Naive thymus-derived CD4-positive, alpha-beta T cell (primary cell): ENCODE results near the gene CCDC120. TPM values are rescaled to one million over a fixed set of nuclear protein-coding genes. Genes with fewer than 3 reads are reported as not detected.

ENCODE experiments used
- ATAC-seq: fragments of 150-1000 bp; cut with Tn5 transposase; 2 replicates; pipeline ENCODE4 v1.10.0; 2021; ENCODE audit warnings: mild to moderate bottlenecking, moderate library complexity
- CTCF ChIA-PET: fragments of 350-600 bp; sonication (Branson Sonifier 250); formaldehyde crosslinking; loops from one replicate; lab custom pipeline; 2021; ENCODE audit warnings: antibody characterized with exemption; lab: Charles Lee
- POLR2A ChIA-PET: fragments of 350-600 bp; sonication (Branson Sonifier 250); formaldehyde crosslinking; loops from one replicate; lab custom pipeline; 2021; ENCODE audit warnings: antibody characterized with exemption, inconsistent platforms; lab: Charles Lee
- DNase-seq, 9 donors: peaks; one replicate each; pipeline versions ENCODE4 v3.0.0 to v3.0.0-alpha.2; 2020 to 2022; ENCODE audit warnings: mixed read lengths in 1 of 9
- H3K27ac ChIP-seq: one replicate; pipeline ENCODE4 v1.7.0; 2013; ENCODE audit warnings: mild to moderate bottlenecking, low read depth, low read length, moderate library complexity
- H3K27me3 ChIP-seq, 2 donors: one replicate each; pipeline ENCODE4 v1.7.0; 2013; ENCODE audit warnings: low read length in 2 of 2, mild to moderate bottlenecking in 2 of 2, moderate library complexity in 2 of 2; ENCODE audit not compliant: control insufficient read depth in 2 of 2, insufficient read depth in 2 of 2
- H3K36me3 ChIP-seq, 3 experiments: 1 replicate in 2 of 3; 2 replicates in 1 of 3; pipeline ENCODE4 v1.7.0; 2013; ENCODE audit warnings: low read length in 3 of 3, mild to moderate bottlenecking in 3 of 3, moderate library complexity in 1 of 3; ENCODE audit not compliant: insufficient read depth in 3 of 3, control insufficient read depth in 2 of 3
- H3K4me1 ChIP-seq, 2 donors: one replicate each; pipeline ENCODE4 v1.7.0; 2013; ENCODE audit warnings: low read length in 2 of 2, mild to moderate bottlenecking in 2 of 2, moderate library complexity in 1 of 2; ENCODE audit not compliant: control insufficient read depth in 2 of 2, insufficient read depth in 2 of 2
- H3K4me3 ChIP-seq: 2 replicates; pipeline ENCODE4 v1.7.0; 2013; ENCODE audit warnings: mild to moderate bottlenecking, low read length
- H3K9me3 ChIP-seq, 3 experiments: 1 replicate in 2 of 3; 2 replicates in 1 of 3; pipeline ENCODE4 v1.7.0; 2013; ENCODE audit warnings: low read length in 3 of 3; ENCODE audit not compliant: control insufficient read depth in 2 of 3
- H3K27ac Mint-ChIP-seq, 9 donors: one replicate each; pipeline ENCODE4 v1.8.0; 2020 to 2022; ENCODE audit warnings: mixed read lengths in 9 of 9, mild to moderate bottlenecking in 8 of 9, moderate library complexity in 5 of 9, inconsistent platforms in 2 of 9
- H3K27me3 Mint-ChIP-seq, 5 donors: one replicate each; pipeline ENCODE4 v1.8.0; 2021 to 2022; ENCODE audit warnings: mixed read lengths in 5 of 5, mild to moderate bottlenecking in 1 of 5
- H3K36me3 Mint-ChIP-seq, 5 donors: one replicate each; pipeline ENCODE4 v1.8.0; 2020 to 2022; ENCODE audit warnings: mixed read lengths in 5 of 5, mild to moderate bottlenecking in 3 of 5, inconsistent platforms in 1 of 5
- H3K4me1 Mint-ChIP-seq, 7 donors: one replicate each; pipeline ENCODE4 v1.8.0; 2020 to 2022; ENCODE audit warnings: mixed read lengths in 7 of 7, mild to moderate bottlenecking in 3 of 7, inconsistent platforms in 1 of 7
- H3K4me3 Mint-ChIP-seq, 10 donors: one replicate each; pipeline ENCODE4 v1.8.0; 2020 to 2022; ENCODE audit warnings: mild to moderate bottlenecking in 10 of 10, mixed read lengths in 10 of 10, moderate library complexity in 6 of 10, inconsistent platforms in 2 of 10
- H3K9me3 Mint-ChIP-seq, 11 donors: one replicate each; pipeline ENCODE4 v1.8.0; 2020 to 2022; ENCODE audit warnings: mixed read lengths in 11 of 11, mild to moderate bottlenecking in 4 of 11, inconsistent platforms in 1 of 11, moderate library complexity in 1 of 11
- intact Hi-C, 2 donors: fragments of 100-400 bp; cut with micrococcal nuclease; formaldehyde crosslinking; loops; one replicate each; pipeline ENCODE4 v1.15.1; 2023
- polyA plus RNA-seq, 2 donors: library from polyadenylated mRNA; unstranded; fragments of 300-500 nt; fragmentation: Illumina TruSeq; gene quantifications; one replicate each; pipeline ENCODE4 v1.2.3, GENCODE V29; 2021
- total RNA-seq, 6 experiments: library from RNA in 5 of 6; stranded (reverse) in 5 of 6; gene quantifications; 1 replicate in 5 of 6; 2 replicates in 1 of 6; pipeline ENCODE4 v1.2.3 and lab custom pipeline; 2021 to 2026

Gene CCDC120
- total and polyA plus RNA-seq, 7 experiments from 2014 or later, result 1.3 to 15.1 (median 11.0) TPM

DNA sequence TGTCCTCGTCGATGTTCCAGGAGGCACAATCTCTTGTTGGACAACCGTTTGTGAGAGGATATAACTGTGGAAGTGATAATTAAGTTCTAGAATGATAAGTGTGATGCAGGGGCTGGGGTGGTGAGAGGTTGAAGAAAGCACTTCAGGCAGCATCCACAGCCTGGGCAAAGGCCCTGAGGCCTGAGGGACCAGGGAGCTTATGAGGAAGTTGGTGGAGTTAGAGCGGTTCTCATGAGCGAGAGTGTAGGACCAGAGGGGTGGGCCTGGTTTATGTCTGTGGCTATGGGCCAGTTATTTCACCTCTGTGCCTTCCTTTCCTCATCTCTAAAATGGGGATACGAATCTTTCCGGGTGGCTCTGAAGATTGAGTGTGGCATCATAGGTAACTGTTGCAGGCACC is 2.7 kb downstream of the CCDC120 start:
- no peak overlapping the region for H3K27ac ChIP-seq
- no peak for ATAC-seq
- Mint-ChIP-seq H3K27me3 (no peaks in the 10 kb centered on the region), H3K27ac (peak overlapping the region in 2 of 9 donors; percentile 36 to 65), H3K4me3 (no peak overlapping the region), H3K36me3 (no peaks in the 10 kb centered on the region), H3K9me3 (no peaks in the 10 kb centered on the region), H3K4me1 (peaks cover 0 to 6% (median 0%) of the 10 kb centered on the region in 7 donors)
- no peaks in the 10 kb centered on the region for H3K9me3 ChIP-seq
- no peaks in the 10 kb centered on the region for H3K27me3 ChIP-seq
- intact Hi-C loops, result no loop called here
- DNase-seq, result no peak
- peaks cover 0 to 13% (median 0%) of the 10 kb centered on the region in 3 experiments for H3K36me3 ChIP-seq
- H3K4me1 ChIP-seq, result no peaks in the 10 kb centered on the region
- POLR2A ChIA-PET, result interaction anchor here (0.6 to 0.7 kb wide), 2 partner anchors 13 to 72 kb away, joined by 3 read pairs; no protein-coding TSS in a partner anchor
- CTCF ChIA-PET, result no interaction called here
- no peak overlapping the region for H3K4me3 ChIP-seq

GRCh38 chrX:49061916-49062315 is 3.1 kb downstream of the CCDC120 start:
- no peaks in the 10 kb centered on the region for H3K9me3 Mint-ChIP-seq
- no peak overlapping the region for H3K4me3 Mint-ChIP-seq
- Histone ChIP-seq H3K27ac (no peak overlapping the region), H3K36me3 (peaks cover 0 to 13% (median 0%) of the 10 kb centered on the region in 3 experiments), H3K27me3 (no peaks in the 10 kb centered on the region), H3K4me1 (no peaks in the 10 kb centered on the region), H3K9me3 (no peaks in the 10 kb centered on the region), H3K4me3 (no peak overlapping the region)
- H3K27ac Mint-ChIP-seq, result no peak overlapping the region
- no peak for DNase-seq
- H3K36me3 Mint-ChIP-seq, result no peaks in the 10 kb centered on the region
- H3K27me3 Mint-ChIP-seq, result no peaks in the 10 kb centered on the region
- POLR2A ChIA-PET, result interaction anchor here (0.6 kb wide), 1 partner anchor 13 kb away, joined by 3 read pairs; no protein-coding TSS in a partner anchor
- H3K4me1 Mint-ChIP-seq, result peaks cover 0 to 4% (median 0%) of the 10 kb centered on the region in 7 donors
- ATAC-seq, result no peak
- CTCF ChIA-PET, result no interaction called here
- intact Hi-C loops, result no loop called here

DNA sequence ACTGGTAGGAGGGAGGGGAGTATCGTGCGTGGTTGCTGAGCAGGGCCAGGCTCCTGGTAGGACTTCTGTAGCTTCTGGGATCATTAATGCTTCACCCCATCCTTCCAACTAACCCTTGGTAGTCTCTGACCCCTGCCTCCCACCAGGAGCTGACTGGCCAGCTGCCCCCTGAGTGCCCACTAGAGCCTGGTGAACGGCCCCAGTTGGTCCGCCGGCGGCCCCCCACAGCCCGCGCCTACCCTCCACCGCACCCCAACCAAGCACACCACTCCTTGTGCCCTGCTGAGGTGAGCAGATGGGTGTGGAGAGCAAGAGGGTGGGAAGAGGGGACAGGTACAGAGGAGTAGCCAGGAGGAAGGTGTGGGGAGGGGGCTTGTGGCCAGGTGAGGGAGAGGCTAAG is 4.9 kb downstream of the CCDC120 start:
- no peaks in the 10 kb centered on the region for H3K4me1 Mint-ChIP-seq
- Histone ChIP-seq H3K4me1 (no peaks in the 10 kb centered on the region), H3K4me3 (no peak overlapping the region), H3K9me3 (no peaks in the 10 kb centered on the region), H3K27me3 (no peaks in the 10 kb centered on the region), H3K27ac (no peak overlapping the region), H3K36me3 (peaks cover 0 to 13% (median 0%) of the 10 kb centered on the region in 3 experiments)
- H3K27ac Mint-ChIP-seq, result no peak overlapping the region
- H3K9me3 Mint-ChIP-seq, result no peaks in the 10 kb centered on the region
- intact Hi-C loops, result no loop called here
- H3K27me3 Mint-ChIP-seq, result no peaks in the 10 kb centered on the region
- DNase-seq, result no peak
- CTCF ChIA-PET, result no interaction called here
- H3K36me3 Mint-ChIP-seq, result no peaks in the 10 kb centered on the region
- ATAC-seq, result no peak
- POLR2A ChIA-PET, result no interaction called here
- no peak overlapping the region for H3K4me3 Mint-ChIP-seq

- Histone ChIP-seq H3K4me3 (no peak overlapping the region), H3K27me3 (no peaks in the 10 kb centered on the region), H3K36me3 (peaks cover 0 to 13% (median 0%) of the 10 kb centered on the region in 3 experiments), H3K9me3 (no peaks in the 10 kb centered on the region), H3K27ac (no peak overlapping the region), H3K4me1 (no peaks in the 10 kb centered on the region)
- Mint-ChIP-seq H3K4me1 (no peaks in the 10 kb centered on the region), H3K36me3 (no peaks in the 10 kb centered on the region), H3K27ac (no peak overlapping the region), H3K27me3 (no peaks in the 10 kb centered on the region), H3K9me3 (no peaks in the 10 kb centered on the region), H3K4me3 (no peak overlapping the region)
- ChIA-PET POLR2A (no interaction called here), CTCF (no interaction called here)
- no peak for ATAC-seq
- intact Hi-C loops, result no loop called here
- no peak for DNase-seq
Measured at GRCh38 chrX:49064303-49064702, 5.5 kb downstream of the CCDC120 start.

DNA sequence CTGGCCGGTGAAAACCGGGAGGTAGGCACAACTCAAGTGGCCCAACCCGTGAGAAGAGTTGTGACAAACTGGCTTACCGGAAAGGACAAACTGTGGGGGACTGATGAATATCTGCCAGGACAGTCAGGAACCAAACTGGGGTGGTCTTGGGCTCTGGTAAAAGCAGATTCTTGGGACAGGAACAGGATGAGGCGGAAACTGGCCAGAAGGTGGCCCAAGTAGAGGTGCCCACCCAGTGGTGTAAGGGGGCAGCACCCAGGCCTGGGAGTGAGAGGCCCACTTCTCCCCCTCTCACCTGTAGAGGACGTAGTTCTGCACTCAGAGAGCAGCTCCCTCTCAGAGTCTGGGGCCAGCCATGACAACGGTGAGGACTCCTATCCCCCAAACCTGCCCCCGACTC is 5.9 kb downstream of the CCDC120 start:
- Mint-ChIP-seq H3K27me3 (no peaks in the 10 kb centered on the region), H3K9me3 (no peaks in the 10 kb centered on the region), H3K4me3 (no peak overlapping the region), H3K36me3 (no peaks in the 10 kb centered on the region), H3K4me1 (no peaks in the 10 kb centered on the region), H3K27ac (peak overlapping the region in 1 of 9 donors; percentile 31)
- Histone ChIP-seq H3K36me3 (peaks cover 0 to 13% (median 0%) of the 10 kb centered on the region in 3 experiments), H3K27me3 (no peaks in the 10 kb centered on the region), H3K9me3 (no peaks in the 10 kb centered on the region), H3K4me1 (no peaks in the 10 kb centered on the region), H3K4me3 (no peak overlapping the region), H3K27ac (no peak overlapping the region)
- intact Hi-C loops, result no loop called here
- DNase-seq (no peak), ATAC-seq (no peak)
- CTCF ChIA-PET, result no interaction called here
- POLR2A ChIA-PET, result no interaction called here

- POLR2A ChIA-PET, result interaction anchor here (2.0 kb wide), 1 partner anchor 13 kb away, joined by 5 read pairs; the partner anchor contains the start of gene WDR45
- Histone ChIP-seq H3K36me3 (peaks cover 0 to 13% (median 0%) of the 10 kb centered on the region in 3 experiments), H3K4me3 (no peak overlapping the region), H3K4me1 (no peaks in the 10 kb centered on the region), H3K27me3 (no peaks in the 10 kb centered on the region), H3K9me3 (no peaks in the 10 kb centered on the region), H3K27ac (no peak overlapping the region)
- intact Hi-C loops, result no loop called here
- CTCF ChIA-PET, result no interaction called here
- Mint-ChIP-seq H3K27ac (no peak overlapping the region), H3K36me3 (peaks cover 0 to 5% (median 0%) of the 10 kb centered on the region in 5 donors), H3K27me3 (no peaks in the 10 kb centered on the region), H3K4me3 (no peak overlapping the region), H3K9me3 (no peaks in the 10 kb centered on the region), H3K4me1 (no peaks in the 10 kb centered on the region)
- ATAC-seq (no peak), DNase-seq (no peak)
Measured at GRCh38 chrX:49066278-49066677, 7.5 kb downstream of the CCDC120 start.

- no peak for ATAC-seq
- H3K9me3 ChIP-seq, result no peaks in the 10 kb centered on the region
- Mint-ChIP-seq H3K27ac (no peak overlapping the region), H3K36me3 (peaks cover 0 to 6% (median 0%) of the 10 kb centered on the region in 5 donors), H3K27me3 (no peaks in the 10 kb centered on the region), H3K4me1 (peaks cover 0 to under 1% (median 0%) of the 10 kb centered on the region in 7 donors), H3K4me3 (no peak overlapping the region), H3K9me3 (no peaks in the 10 kb centered on the region)
- no peak for DNase-seq
- H3K27me3 ChIP-seq, result no peaks in the 10 kb centered on the region
- H3K36me3 ChIP-seq, result peaks cover 0 to 13% (median 0%) of the 10 kb centered on the region in 3 experiments
- H3K4me3 ChIP-seq, result no peak overlapping the region
- no peaks in the 10 kb centered on the region for H3K4me1 ChIP-seq
- ChIA-PET POLR2A (interaction anchor here (2.0 kb wide), 1 partner anchor 13 kb away, joined by 5 read pairs; the partner anchor contains the start of gene WDR45), CTCF (no interaction called here)
- H3K27ac ChIP-seq, result no peak overlapping the region
- intact Hi-C loops, result no loop called here
Measured at GRCh38 chrX:49066690-49067089, 7.9 kb downstream of the CCDC120 start.
